ENCODE results near the gene ABCB9.

Gene ABCB9

DNA sequence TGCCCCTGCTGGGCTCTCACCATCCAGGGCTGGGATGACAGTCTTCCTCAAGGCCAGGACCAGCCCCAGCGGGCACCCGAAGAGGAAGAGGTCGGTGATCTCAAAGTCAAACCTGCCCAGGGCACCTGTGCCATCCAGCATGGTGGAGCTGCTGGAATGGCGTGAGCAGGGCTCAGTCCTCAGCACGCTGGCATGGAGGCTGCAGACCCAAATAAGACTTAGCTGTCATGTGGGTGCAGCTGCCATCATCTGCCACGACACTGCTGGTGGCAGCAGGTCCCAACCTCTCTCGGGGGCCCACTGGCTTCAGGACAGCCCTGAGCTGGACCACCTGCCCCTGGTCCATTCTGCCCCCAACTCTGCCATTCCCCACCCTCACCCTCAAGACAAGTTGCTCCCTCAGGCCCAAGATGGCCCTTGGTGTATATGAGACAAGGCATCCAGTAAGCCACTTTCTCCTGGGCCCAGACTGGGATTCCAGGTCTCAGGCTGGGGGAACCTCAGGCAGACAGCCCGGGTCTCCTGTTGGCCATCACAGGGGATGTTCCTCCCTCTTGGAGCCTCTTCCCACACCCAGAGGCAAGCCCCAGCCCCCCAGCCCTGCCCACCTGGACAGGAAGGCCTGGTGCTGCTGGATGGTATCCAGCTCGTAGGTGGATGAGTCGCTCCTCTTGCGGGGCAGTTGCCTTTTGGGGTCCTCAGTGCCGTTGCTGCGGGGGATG, 28.7 kb upstream of the ABCB9 start:
- DNase-seq, result no peak

DNA sequence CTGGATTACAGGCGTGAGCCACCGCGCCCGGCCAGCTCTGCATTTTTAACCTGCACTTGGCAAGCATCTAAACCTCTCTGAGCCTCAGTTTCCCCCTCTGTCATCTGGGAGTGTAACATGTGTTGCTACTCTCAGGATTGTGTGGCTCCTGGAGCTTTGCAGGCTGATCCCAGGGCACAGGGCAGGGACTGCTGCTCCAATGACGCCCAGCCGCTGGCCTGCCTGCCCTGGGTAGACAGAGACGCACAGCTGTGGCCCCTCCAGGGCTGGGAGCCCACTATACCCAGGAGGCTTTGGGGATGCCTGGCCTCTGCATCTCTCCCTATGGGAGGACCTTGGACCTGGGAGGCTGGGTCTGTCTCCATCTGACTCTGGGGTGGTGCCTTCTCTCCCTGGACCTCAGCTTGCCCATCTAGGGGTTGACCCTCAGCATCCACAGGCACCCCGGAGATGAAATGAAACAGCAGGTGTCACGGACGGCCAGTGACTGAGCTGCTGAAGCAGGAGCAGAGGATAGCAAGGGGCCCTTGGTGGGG, 27.9 kb upstream of the ABCB9 start:
- DNase-seq, result no peak

DNA sequence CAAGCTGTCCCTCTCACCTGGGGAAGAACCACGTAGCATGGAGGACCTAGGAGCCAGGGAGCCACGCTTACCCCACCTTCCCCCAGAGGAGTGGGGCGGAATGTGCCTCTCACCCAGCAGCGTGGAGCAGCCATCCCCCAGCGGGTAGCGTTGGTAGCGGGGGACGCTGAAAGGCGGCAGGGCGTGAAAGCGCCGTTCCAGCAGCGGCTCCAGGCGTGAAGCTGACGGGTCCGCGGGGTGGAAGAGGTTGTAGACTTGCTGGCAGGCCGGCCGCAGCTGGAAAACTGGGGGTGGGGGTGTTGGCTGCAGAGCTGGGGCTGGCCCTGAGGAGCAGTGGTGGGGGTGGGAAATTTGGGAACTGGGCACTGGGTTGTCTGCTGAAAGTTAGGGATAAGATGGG, 26.1 kb upstream of the ABCB9 start:
- DNase-seq, result no peak

DNA sequence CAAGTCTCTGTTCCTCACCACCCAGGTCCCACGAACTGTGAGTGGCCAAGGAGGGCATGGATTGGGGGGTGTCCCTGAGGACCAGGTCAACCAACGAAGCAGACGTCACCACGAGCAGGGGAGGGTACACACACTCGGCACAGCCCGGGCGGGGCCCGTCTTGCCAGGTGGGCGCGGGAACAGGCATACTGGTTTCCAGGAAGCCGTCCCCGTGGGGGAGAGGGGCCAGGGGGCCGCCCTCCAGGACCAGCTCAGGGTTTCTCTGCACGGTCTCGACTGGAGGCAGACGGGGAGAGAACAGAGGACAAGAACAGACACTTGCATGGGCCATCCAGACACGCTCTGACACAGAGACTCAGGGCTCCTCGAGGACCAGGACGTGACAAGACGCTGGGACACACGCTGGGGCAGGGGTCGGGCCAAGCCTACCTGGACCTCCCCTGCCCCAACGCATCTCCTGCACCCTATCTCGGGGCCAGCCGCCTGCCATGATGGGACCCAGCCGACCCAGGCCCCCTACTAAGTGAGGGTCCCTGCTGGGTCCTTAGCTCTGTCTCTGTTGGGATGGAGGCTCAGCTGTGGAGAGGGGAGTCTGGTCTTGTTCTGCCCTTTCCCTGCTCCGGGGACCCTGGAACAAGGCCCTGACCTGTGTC, 25.5 kb upstream of the ABCB9 start:
- DNase-seq, result no peak

DNA sequence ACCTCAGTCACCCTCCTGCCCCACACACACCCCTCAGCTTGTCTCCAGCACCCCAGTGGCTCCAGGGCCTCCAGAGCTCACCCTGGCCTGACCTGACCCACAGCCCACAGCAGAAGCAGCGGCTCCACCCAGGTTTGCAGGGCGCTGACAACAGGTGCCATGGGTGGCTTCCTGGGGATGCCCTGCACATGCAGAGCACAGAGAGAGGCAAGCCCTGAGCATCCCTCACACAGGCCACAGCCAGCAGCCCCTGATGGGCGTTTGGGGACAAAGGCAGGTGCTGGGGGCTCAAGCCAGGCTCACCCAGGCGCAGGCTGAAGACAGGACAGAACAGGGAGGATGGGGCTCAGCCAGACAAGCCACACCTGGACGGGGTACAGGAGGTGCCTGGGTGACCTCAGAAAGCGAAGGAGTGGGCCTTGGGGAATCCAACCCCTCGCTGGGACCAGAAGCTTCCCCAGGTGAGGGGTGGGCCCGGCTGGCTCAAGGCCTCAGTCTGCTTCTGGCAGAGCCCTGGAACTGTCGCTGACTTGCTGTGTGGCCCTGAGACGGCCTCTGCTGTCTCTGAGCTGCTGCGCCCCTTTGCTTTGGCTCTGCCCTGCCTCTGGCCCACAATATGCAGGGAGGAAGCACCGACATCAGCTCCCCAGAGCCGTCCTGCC, 24.8 kb upstream of the ABCB9 start:
- no peak for DNase-seq

DNA sequence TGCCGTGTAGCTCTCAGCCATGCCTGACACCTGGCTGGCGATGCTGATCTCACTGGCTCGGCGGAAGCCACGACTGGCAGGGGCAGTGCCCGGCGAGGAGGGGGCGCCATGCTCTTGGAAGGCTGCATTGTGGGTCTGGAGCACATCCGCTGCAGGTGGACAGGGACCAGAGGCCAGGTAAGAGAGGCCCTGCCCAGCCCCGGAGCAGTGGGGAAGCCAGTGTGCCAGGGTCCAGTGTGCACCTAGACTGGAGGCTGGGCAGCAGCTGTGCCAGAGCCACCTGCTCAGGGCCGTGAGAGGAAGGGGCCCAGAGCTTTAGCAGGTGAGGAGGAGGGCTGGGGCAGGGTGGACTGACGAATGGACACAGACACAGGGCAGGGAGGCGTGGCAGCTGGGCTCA, 24.3 kb upstream of the ABCB9 start:
- DNase-seq, result no peak

DNA sequence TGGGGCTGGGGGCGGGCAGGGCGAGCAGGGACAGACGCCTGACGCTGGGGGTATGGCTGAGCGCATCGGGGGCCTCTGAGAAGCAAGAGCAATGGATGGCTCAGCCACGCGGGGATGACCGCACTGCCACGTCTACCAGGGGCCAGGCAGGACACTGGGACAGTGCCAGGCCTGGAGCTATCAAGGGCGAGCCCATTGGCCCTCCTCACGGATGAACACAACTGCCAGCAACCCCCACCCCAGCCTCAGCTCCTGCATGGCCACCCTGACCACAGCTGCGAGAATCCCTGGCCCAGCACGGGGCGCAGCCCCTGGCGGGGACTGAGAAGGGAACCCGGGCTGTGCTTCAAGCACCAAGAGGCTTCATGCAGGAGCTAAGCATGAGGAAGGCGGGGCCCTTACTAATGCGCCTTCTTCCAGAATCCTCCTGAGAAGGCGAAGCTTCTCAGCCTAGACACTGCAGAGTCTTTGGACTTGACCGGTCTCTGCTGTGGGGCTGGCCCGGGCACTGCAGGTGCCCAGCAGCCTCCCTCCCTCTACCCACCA, 23.7 kb upstream of the ABCB9 start:
- DNase-seq, result no peak

DNA sequence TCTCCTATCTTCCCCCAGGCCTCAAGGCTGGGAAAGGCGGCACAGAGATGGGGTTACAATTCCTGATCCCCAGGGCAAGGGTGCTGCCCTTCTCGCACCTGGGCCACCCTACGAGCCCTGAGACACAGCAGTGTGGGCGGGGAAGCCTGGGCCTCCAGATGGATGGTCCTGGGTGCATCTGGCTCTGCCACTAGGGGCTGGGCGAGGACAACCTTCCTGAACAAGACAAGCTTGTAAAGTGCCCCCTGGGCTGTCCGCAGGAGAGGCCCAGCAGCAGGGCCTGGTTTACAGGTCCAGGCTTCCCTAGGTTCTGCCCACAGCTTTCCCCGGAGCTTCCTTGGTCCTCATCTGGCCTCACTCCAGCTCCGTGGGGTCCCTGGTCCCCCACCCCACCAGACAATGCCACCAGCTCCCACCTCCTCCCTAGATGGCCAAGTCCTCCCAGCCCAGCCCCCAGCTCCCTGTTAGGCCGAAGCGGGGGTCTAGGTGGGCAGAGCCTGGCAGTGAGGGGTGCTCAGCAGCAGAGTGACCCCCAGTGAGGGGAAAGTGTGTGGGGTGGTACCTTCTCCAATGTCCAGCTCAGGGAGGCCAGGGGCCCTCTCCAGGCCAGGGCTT, 23.1 kb upstream of the ABCB9 start:
- no peak for DNase-seq

DNA sequence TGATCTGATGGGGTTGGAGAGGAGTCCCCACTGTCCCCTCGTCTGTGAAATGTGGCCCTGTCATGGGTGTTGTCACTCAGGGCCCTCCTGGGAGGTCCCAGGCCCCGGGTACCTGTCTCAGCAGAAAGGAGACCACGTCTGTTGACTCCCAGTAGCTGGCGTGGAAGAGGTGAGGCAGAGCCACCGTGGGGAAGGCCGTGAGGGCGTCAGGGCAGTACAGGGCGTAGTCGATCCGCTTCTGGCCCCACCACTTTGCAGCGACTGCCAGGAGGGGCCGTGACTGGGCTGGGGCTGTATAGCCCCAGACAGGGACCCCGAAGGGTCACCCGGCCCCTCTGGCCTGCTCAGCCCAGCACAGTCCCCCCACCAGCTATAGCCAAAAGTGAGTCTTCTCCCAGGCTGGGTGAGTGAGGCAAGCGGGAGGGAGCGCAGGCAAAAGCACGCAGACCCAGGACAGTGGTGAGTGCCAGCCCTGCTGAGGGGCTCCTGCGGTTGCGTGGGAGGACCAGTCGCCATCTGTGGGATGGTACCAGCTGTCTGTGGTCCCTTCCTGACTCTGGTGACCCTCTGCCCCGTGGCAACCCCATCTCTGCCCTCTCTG, 22.4 kb upstream of the ABCB9 start:
- no peak for DNase-seq

DNA sequence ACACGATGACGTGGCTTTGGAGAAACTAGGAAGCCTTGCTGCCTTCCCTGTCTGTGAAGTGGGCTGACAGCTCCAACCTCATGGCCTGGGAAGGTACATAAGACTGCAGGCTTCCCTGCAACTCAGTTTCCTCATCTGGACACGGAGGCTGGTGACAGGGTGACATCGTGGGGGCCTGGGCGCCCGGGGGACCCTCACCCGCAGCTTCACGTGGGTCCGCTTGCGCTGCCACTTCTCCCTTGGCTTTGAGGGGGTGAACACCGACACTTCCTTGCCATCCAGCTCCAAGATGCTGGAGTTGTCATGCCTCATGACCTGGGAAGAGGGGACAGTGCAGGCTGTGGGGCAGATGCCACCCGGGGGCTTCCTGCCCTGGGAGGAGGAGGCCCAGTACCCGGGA, 21.8 kb upstream of the ABCB9 start:
- DNase-seq, result no peak

DNA sequence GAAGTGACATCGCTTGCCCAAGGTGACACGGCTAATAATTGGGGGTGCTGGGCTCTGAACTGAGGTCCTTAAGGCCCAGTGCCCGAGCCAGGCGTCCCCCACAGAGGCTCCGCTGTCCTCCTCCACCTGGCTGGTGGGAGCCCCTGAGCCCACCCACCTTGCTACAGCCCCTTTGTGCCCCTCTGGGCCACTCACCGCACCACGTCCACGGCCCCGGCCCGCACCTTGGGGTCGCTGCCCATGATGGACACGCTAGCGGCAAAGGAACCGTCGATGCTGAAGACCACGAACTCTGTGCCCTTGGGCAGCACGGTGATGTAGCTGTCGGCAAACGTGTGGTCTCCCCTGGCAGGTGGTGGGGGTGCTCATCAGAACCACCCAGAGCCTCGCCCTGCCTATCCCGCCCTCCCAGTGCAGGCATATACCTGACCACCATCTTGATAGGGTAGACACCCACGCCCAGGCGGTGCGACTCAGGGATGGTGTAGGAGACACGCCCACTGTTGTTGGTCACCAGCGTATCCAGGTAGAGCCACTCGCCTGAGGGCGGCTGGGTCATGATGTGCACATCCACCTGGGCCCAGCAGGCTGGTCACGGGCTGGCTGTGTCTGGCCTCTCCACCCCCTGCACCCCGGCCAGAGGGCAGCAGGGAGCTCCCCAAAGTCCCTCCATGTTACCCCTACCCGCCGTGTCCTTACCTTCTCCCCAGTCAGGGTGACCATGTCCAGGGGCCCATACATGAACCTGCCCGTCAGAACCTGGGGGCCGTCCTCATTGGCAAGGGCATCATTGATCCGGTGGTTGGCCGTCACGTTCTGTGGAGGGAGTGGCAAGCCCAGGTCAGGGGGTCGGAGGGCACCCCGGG, 21.1 kb upstream of the ABCB9 start:
- no peak for DNase-seq

DNA sequence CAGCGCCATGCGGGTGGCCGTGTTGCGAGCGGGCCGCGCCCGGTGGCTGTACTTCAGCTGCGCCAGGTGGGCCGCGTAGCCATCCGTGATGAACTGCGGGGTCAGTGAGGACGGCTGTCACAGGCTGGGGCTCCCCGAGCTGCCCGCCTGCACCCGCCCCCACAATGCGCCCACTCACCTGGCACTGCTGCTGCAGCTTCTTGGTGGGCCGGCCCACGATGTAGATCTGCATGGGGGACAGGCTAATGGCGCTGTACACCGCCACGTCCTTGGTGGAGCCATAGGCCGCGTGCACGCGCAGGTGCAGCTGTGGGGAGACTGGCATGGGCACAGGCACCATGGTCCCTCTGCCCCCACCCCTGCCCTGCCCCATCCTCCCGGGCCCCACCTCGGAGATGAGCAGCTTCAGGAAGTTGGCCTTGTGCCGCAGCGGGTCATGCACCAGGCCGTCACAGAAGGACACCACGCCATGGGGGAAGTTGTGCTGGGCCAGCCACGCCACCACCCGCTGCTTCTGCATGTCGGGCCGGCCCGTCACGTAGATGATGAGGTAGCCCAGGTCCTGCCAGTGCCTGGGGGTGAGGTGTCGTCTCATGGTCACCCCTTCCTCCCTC, 20.1 kb upstream of the ABCB9 start:
- peak in 1 of 2 donors; percentile 6 for DNase-seq

DNA sequence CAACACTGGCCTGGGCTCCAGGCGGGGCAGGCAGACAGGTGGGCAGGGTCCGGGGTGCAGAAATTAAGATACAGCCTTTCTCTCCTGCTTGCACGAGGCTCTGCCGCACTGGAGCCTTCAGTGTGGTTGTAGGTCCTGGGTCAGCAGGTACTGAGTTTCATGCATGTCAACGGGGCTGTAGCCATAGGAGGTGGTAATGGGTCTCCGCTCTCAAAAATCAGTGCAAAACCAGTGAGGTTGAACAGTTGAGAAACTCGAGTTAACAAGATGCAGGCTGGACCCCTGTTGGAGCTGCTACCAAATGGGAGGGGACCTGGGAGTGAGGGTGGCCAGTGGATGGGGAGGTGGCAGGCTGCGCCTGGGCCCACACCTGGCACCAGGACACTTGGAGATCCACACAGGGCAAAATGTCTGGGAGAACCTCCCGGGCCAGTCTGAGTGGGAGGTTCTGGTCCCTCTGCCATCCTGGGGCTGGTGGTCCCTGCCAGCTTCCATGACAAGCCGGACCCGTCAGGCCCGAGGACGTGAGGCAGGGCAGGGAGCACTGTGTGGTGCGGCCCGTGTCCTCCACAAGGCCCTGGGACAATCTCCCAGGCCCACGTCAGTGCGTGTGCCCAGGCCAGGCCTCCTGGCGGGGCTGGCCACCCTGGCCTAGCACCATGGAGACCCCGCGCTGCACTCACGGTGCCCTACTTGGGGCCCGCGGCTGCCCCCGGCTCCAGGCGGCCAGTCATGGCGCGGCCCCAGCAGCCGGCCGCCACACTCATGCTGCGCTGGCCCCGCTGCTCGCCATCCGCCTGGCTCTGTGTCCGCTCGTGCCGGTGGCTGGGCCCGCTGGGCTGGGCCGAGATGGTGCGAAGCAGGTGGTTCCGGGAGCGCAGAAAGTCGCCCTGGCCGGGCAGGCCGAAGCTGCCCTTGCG, 19.3 kb upstream of the ABCB9 start:
- no peak for DNase-seq

DNA sequence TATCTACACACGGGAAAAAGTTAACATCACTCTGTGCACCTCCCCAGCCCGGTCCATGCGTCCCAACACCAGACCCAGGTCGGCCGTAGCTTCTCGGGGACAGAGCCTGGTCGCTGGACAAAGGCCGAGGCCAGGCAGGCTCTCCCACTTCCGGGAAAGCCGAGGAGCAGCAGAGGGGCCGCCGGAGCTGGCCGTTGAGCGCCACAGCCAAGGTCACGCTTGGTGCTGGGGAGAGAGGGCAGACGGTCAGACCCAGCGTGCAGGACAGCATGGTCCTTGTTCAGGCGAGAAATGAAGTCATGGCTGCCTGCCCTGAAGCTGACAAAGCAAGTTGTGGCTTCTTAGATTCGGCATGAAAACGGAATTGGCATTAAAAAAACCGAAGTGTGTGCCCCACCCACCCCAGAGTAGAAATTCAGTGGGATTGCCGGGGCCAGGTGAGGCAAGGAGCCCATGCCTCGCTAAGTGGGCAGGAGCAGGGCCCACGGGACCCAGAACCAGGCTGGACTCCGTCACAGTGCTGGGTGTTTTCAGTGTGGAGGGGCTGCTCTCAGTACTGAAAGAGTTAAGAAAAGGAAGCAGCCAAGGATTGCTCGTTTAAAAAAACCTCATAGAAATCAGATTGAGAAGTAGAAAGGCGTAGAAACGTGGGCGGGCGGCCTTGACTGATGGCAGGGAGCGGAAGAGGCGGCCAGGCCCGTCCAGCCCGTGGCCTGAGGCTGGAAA, 18.5 kb upstream of the ABCB9 start:
- DNase-seq, result peak; percentile 70 to 86

DNA sequence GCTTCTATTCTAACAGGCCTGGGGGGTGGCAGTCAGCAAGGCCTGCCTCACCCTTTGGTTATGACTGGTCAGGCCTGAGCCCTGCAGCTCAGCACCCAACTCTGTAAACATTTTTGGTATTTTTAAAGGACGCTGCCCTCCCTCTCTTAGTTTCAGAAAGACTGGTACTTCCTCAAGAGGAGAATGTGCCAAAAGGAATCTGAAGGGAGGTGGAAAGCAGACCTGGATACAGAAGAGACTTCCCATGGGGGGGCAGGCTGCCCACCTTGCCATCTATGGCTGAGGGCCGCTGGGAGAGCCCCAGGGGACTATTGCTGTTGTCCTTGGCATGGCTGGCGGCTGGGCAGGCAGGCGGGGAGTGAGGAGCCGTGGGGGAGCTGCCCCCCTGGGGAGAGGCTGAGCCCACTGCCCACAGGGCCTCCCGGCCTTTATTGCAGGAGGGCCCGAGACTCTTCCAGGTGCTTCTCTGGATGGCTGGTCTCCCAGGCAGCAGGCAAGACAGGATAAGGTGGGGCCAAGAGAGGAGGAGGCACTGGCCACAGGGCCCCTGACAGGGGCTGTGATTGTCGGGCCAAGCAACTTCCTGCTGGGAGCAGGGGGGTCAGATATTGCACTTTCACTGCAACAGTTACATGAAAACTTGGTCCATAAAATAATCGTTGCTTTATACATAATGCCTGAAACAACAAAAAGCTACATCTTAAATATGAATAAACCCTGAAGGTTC, 17.7 kb upstream of the ABCB9 start:
- no peak for DNase-seq

DNA sequence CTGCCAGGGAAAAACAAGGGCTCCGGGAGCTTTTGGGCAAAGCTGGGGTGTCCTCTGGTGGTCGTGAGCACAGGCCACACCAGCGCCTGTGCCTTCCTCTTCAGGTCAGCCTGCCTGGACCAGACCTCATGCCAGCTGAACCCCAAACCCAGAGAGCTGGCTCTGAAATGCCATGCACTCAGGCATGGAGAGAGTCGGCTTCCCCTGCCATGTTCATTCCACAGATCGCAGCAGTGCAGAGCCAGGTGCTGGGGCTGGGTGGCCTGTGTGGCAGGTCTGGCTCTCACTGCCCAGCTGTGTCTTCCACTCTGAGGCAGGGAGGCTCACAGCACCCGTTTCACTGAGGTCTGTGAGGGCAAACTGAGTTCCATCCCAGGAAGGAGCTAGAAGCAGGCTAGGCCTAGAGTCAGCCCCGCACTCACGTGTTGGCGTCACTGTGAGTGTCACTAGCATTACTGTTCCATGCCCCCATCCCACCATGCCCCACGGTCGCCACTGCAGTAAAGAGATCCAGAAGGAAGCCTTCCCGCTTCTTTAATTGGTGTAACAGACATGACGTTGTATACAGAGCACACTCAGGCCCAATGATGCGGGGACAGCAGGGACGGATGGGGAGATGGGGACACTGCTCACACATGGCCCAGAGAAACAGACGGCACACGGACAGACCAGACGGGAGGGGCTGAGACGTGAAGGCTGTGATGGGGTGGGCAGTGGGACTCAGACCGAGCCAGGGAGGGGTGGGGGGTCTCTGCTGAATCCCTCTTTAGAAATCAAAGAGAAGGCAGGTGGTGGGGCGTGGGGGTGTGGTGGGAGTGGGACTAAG, 16.9 kb upstream of the ABCB9 start:
- DNase-seq, result no peak

DNA sequence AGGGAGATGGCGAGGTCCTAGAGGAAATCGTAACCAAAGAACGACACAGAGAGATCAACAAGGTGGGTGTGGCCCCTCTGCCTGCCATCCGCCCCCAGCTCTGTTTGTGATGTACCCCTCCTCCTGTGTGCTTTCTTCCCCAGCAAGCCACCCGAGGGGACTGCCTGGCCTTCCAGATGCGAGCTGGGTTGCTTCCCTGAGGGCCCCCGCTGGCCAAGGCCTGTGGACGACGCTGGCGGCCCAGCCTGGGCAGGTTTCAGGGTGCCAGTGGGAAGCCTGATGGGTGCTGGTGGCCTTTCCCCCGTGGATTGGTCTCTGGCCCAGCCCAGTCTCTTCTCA, 16.2 kb upstream of the ABCB9 start:
- no peak for DNase-seq
